GM18499 (cell line): ENCODE results near the gene KLK7.

Source experiments
- ATAC-seq: cut with Tn5 transposase; IDR thresholded peaks from one replicate; pipeline ENCODE4 v1.9.1; 2021; ENCODE audit warnings: moderate number of reproducible peaks; ENCODE audit not compliant: insufficient read depth, unreplicated experiment

KLK7 gene

GRCh38 chr19:50944795-50945194, 38.9 kb downstream of the KLK7 start:
- ATAC-seq: no peak

DNA sequence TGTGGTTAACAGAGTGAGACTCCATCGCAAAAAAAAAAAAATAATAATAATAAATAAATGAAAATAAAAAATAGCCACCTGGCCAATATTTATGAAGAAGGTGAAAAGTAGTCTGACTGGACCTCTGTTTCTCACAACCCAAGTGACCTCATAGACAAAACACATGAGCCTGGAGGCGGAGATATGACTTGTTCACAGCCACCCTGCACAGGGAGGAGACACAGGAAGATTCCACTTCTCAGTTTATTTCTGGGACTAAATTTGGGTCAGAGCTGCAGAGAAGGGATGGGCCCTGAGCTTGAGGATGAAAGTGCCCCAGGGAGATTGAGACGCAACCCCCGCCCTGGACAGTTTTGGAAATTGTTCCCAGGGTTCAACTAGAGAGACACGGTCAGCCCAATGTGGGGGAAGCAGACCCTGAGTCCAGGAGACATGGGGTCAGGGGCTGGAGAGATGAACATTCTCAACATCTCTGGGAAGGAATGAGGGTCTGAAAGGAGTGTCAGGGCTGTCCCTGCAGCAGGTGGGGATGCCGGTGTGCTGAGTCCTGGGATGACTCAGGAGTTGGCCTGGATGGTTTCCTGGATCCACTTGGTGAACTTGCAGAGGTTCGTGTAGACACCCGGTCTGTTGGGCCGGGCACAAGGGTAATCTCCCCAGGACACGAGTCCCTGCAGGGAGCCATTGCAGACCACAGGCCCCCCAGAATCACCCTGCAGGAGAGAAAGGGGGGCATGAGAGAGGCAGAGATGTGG, 40.5 kb downstream of the KLK7 start:
- no peak for ATAC-seq

GRCh38 chr19:50939596-50939995, 44.1 kb downstream of the KLK7 start:
- no peak for ATAC-seq

GRCh38 chr19:50933640-50934039, 50.1 kb downstream of the KLK7 start:
- no peak for ATAC-seq

DNA sequence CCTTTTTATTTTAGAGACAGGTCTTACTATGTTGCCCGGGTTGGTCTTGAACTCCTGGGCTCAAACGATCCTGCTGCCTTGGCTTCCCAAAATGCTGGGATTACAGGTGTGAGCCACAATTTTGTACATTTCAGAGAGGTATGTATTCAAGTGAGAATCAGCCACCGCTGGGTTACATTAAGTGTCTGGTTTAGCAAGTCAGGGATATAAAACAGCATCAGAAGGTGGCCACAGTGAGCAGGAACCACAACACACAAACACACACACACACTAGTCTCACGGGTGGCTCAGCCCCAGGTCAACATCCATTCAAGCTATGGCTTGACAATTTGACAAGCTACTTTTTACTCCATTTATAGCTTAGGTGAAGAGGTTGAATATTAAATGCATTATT, 51.0 kb downstream of the KLK7 start:
- ATAC-seq: no peak

- ATAC-seq: no peak
Measured at GRCh38 chr19:50932018-50932689, 51.6 kb downstream of the KLK7 start.

- no peak for ATAC-seq
Measured at GRCh38 chr19:50931023-50931422, 52.7 kb downstream of the KLK7 start.

- no peak for ATAC-seq
Measured at GRCh38 chr19:50928831-50929230, 54.9 kb downstream of the KLK7 start.
